Trophoblast cell (in vitro differentiated cells and primary cell): ENCODE results near the gene MCF2L.
A peak's percentile ranks its signal among the peaks of the same experiment; 100 is the strongest.

Source experiments
- DNase-seq, 2 donors: peaks; one replicate each; pipeline ENCODE4 v3.0.0-alpha.2; 2016
- H2AFZ ChIP-seq: 2 replicates; pipeline ENCODE4 v1.6.1; 2013; ENCODE audit warnings: low read length, moderate library complexity, mild to moderate bottlenecking; ENCODE audit not compliant: insufficient read depth, poor library complexity
- H2AK5ac ChIP-seq: 2 replicates; pipeline ENCODE4 v1.6.1; 2013; ENCODE audit warnings: mild to moderate bottlenecking, low read length
- H2BK120ac ChIP-seq: 2 replicates; pipeline ENCODE4 v1.6.1; 2013; ENCODE audit warnings: low read length, mild to moderate bottlenecking, moderate library complexity; ENCODE audit not compliant: insufficient read depth, poor library complexity
- H2BK12ac ChIP-seq: 2 replicates; pipeline ENCODE4 v1.6.1; 2013; ENCODE audit warnings: mild to moderate bottlenecking, low read length, moderate library complexity
- H2BK5ac ChIP-seq: 2 replicates; pipeline ENCODE4 v1.6.1; 2013; ENCODE audit warnings: low read length, low read depth, moderate library complexity, mild to moderate bottlenecking; ENCODE audit not compliant: poor library complexity
- H3K14ac ChIP-seq: 2 replicates; pipeline ENCODE4 v1.6.1; 2013; ENCODE audit warnings: mild to moderate bottlenecking, low read length
- H3K18ac ChIP-seq: 2 replicates; pipeline ENCODE4 v1.6.1; 2013; ENCODE audit warnings: mild to moderate bottlenecking, low read length
- H3K23ac ChIP-seq: 2 replicates; pipeline ENCODE4 v1.6.1; 2013; ENCODE audit warnings: low read length
- H3K27ac ChIP-seq: 2 replicates; pipeline ENCODE4 v1.5.1; 2013; ENCODE audit warnings: low read depth, mild to moderate bottlenecking, inconsistent platforms, low read length, moderate library complexity
- H3K27me3 ChIP-seq: 2 replicates; pipeline ENCODE4 v1.6.1; 2013; ENCODE audit warnings: inconsistent platforms, mild to moderate bottlenecking, low read length, moderate library complexity; ENCODE audit not compliant: insufficient read depth
- H3K36me3 ChIP-seq, 2 experiments: 1 replicate in 1 of 2; 2 replicates in 1 of 2; pipeline ENCODE4 v1.6.1; 2013; ENCODE audit warnings: low read length in 2 of 2, mild to moderate bottlenecking in 2 of 2, moderate library complexity in 1 of 2; ENCODE audit not compliant: insufficient read depth in 2 of 2, control insufficient read depth in 1 of 2
- H3K4ac ChIP-seq: 2 replicates; pipeline ENCODE4 v1.6.1; 2013; ENCODE audit warnings: low read depth, mild to moderate bottlenecking, low read length, moderate library complexity
- H3K4me1 ChIP-seq, 2 experiments: 1 replicate in 1 of 2; 2 replicates in 1 of 2; pipeline ENCODE4 v1.6.1; 2013; ENCODE audit warnings: low read length in 2 of 2, mild to moderate bottlenecking in 2 of 2, moderate library complexity in 1 of 2; ENCODE audit not compliant: insufficient read depth in 2 of 2, control insufficient read depth in 1 of 2
- H3K4me2 ChIP-seq: 2 replicates; pipeline ENCODE4 v1.6.1; 2013; ENCODE audit warnings: inconsistent platforms, mild to moderate bottlenecking, low read length, moderate library complexity
- H3K4me3 ChIP-seq: 2 replicates; pipeline ENCODE4 v1.5.1; 2013; ENCODE audit warnings: mild to moderate bottlenecking, low read depth, low read length, inconsistent platforms
- H3K79me1 ChIP-seq: one replicate; pipeline ENCODE4 v1.6.1; 2013; ENCODE audit warnings: low read length
- H3K79me2 ChIP-seq: 2 replicates; pipeline ENCODE4 v1.6.1; 2013; ENCODE audit warnings: low read length, mild to moderate bottlenecking; ENCODE audit not compliant: control insufficient read depth, insufficient read depth, poor library complexity
- H3K9ac ChIP-seq: 2 replicates; pipeline ENCODE4 v1.6.1; 2013; ENCODE audit warnings: mild to moderate bottlenecking, low read length
- H3K9me3 ChIP-seq: 2 replicates; pipeline ENCODE4 v1.6.1; 2013; ENCODE audit warnings: low read depth, mild to moderate bottlenecking, control low read depth, inconsistent platforms, low read length; ENCODE audit not compliant: insufficient read depth
- H4K12ac ChIP-seq: 2 replicates; pipeline ENCODE4 v1.6.1; 2013; ENCODE audit warnings: low read depth, mild to moderate bottlenecking, low read length, moderate library complexity
- H4K8ac ChIP-seq: 2 replicates; pipeline ENCODE4 v1.6.1; 2013; ENCODE audit warnings: low read depth, mild to moderate bottlenecking, low read length, moderate library complexity
- H4K91ac ChIP-seq: one replicate; pipeline ENCODE4 v1.6.1; 2013; ENCODE audit warnings: low read depth, mild to moderate bottlenecking, low read length, moderate library complexity
- WGBS: extraction: QIAGEN DNeasy Blood & Tissue Kit; methylation state at CpG from one replicate; pipeline ENCODE4 v1.1.7; 2013; ENCODE audit warnings: missing lambda C conversion rate; ENCODE audit not compliant: insufficient read length, insufficient coverage; ENCODE audit errors: extremely low coverage; 5-methylcytosine and 5-hydroxymethylcytosine counted together

The MCF2L gene

DNA sequence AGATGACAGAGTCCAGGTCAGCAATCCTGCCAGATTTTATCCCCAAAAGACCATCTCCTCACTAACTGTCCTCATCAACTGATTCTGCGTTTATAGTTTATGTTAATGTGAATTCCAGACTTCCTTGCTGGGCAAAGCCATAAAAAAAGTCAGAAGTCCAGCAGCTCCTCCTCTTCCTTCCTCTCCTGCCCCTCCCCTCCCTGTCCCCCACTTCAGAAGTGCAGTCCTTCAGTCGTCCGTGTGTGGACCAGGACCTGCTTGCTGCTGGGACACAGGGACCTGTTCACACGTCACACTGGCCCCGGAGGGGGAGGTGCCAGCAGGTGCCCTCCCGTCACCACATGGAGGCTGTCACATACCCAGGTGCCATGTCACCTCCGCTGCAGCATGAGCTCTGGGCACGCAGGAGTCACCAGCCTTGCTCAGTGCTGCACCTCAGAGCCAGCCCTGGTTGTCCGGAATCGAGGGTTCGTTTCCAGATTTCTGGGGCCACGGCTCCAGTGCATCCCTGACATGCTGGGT is 4.0 kb upstream of the MCF2L start:
- no peak overlapping the region for H3K14ac ChIP-seq
- no peak overlapping the region for H4K91ac ChIP-seq
- H3K79me1 ChIP-seq: no peaks in the 10 kb centered on the region
- H3K18ac ChIP-seq: no peak overlapping the region
- no peak overlapping the region for H2BK120ac ChIP-seq
- no peaks in the 10 kb centered on the region for H3K36me3 ChIP-seq
- H3K9ac ChIP-seq: no peak overlapping the region
- no peaks in the 10 kb centered on the region for H3K79me2 ChIP-seq
- no peak overlapping the region for H2BK12ac ChIP-seq
- no peak overlapping the region for H3K4me2 ChIP-seq
- peak overlapping the region; percentile 44 for H3K4me3 ChIP-seq
- no peak overlapping the region for H3K27ac ChIP-seq
- peaks cover 9% of the 10 kb centered on the region for H3K9me3 ChIP-seq
- H3K4ac ChIP-seq: no peak overlapping the region
- no peak overlapping the region for H2AFZ ChIP-seq
- H2BK5ac ChIP-seq: no peak overlapping the region
- H4K8ac ChIP-seq: no peak overlapping the region
- H3K23ac ChIP-seq: no peak overlapping the region
- peaks cover 14% of the 10 kb centered on the region for H3K27me3 ChIP-seq
- no peak overlapping the region for H4K12ac ChIP-seq
- no peak overlapping the region for H2AK5ac ChIP-seq
- peaks cover 4 to 8% of the 10 kb centered on the region in 2 experiments for H3K4me1 ChIP-seq
- no peak for DNase-seq
- WGBS: no CpG with 5 or more reads among the region's 12 CpGs

DNA sequence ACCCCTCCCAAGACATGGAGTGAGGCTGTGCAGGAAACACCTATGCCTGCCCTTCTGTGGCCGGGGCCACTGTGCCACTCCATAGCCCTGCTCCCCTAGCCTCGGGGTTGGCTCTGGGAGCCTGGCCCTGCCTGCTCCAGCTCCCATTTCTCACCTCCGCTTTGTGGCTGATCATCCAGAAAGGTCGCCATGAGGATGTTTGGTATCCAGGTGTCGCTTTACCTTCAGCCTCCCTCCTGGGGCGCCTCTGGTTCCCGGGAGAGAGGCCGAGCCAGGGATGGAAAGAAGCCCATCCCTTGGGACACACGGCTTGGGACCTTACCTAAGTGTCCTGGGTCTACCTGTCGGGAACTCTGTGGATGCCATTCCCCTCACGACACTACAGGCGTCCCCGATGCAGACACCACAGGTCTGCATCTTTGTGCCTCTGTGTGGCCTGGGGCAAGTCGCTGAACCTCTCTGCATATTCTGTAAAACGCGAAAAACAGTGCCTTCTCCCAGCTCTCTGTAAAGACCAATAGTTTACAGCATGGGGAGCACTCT is 3.4 kb upstream of the MCF2L start:
- no CpG with 5 or more reads among the region's 16 CpGs for WGBS
- no peak overlapping the region for H3K27ac ChIP-seq

DNA sequence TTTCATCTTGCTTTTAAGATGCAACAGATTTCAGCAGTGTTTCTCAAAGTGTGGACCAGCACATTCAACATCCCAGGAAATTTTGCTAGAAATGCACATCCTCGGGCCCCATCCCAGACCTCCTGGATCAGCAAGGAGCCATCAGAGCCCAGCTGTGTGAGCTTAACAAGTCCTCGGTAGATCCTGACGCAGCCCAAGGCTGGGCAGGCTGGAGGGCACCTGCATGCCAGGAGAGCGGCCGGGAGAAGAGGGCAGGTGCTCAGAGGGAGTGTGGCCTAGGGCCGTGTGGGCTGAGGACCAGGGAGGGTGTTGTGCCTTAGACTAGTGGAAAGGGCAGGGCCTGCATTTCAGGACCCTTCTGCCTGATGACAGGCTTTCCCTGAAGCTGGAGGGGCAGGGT is 2.2 kb upstream of the MCF2L start:
- DNase-seq: no peak
- Histone ChIP-seq H4K91ac (no peak overlapping the region), H3K9ac (no peak overlapping the region), H3K27me3 (peaks cover 19% of the 10 kb centered on the region), H2BK120ac (no peak overlapping the region), H3K4ac (no peak overlapping the region), H3K27ac (no peak overlapping the region), H4K12ac (no peak overlapping the region), H3K4me3 (no peak overlapping the region), H3K79me2 (no peaks in the 10 kb centered on the region), H3K23ac (no peak overlapping the region), H2AFZ (no peak overlapping the region), H4K8ac (no peak overlapping the region), H3K79me1 (no peaks in the 10 kb centered on the region), H3K18ac (no peak overlapping the region), H3K36me3 (no peaks in the 10 kb centered on the region), H2BK5ac (no peak overlapping the region), H2AK5ac (no peak overlapping the region), H2BK12ac (no peak overlapping the region), H3K14ac (no peak overlapping the region), H3K4me1 (peaks cover 4 to 8% of the 10 kb centered on the region in 2 experiments), H3K4me2 (no peak overlapping the region), H3K9me3 (peaks cover 12% of the 10 kb centered on the region)
- no CpG with 5 or more reads among the region's 6 CpGs for WGBS

More for the DNA sequence above, 3.4 kb upstream of the MCF2L start:
- Histone ChIP-seq H3K36me3 (no peaks in the 10 kb centered on the region), H3K18ac (no peak overlapping the region), H3K9ac (no peak overlapping the region), H3K27me3 (peaks cover 19% of the 10 kb centered on the region), H4K8ac (no peak overlapping the region), H3K14ac (no peak overlapping the region), H3K4me2 (no peak overlapping the region), H3K79me1 (no peaks in the 10 kb centered on the region), H2BK120ac (no peak overlapping the region), H3K4me1 (peaks cover 4 to 8% of the 10 kb centered on the region in 2 experiments), H2AFZ (no peak overlapping the region), H3K23ac (no peak overlapping the region), H3K4me3 (no peak overlapping the region), H3K79me2 (no peaks in the 10 kb centered on the region), H4K12ac (no peak overlapping the region), H2BK5ac (no peak overlapping the region), H3K4ac (no peak overlapping the region), H4K91ac (no peak overlapping the region), H3K9me3 (peaks cover 8% of the 10 kb centered on the region), H2BK12ac (no peak overlapping the region), H2AK5ac (no peak overlapping the region)
- DNase-seq: no peak

GRCh38 chr13:112967686-112968379 is 1.2 kb upstream of the MCF2L start:
- Histone ChIP-seq H4K91ac (no peak overlapping the region), H4K12ac (no peak overlapping the region), H3K27me3 (peaks cover 19% of the 10 kb centered on the region), H3K23ac (no peak overlapping the region), H2AFZ (no peak overlapping the region), H3K18ac (no peak overlapping the region), H3K9me3 (peaks cover 12% of the 10 kb centered on the region), H3K4me2 (peak overlapping the region; percentile 92), H3K79me2 (no peaks in the 10 kb centered on the region), H3K4me1 (peaks cover 4 to 8% of the 10 kb centered on the region in 2 experiments), H3K36me3 (no peaks in the 10 kb centered on the region), H3K27ac (no peak overlapping the region), H2BK12ac (no peak overlapping the region), H2BK120ac (no peak overlapping the region), H3K4me3 (peak overlapping the region; percentile 66), H4K8ac (no peak overlapping the region), H2AK5ac (no peak overlapping the region), H3K4ac (no peak overlapping the region), H3K79me1 (no peaks in the 10 kb centered on the region), H3K9ac (no peak overlapping the region), H3K14ac (no peak overlapping the region), H2BK5ac (no peak overlapping the region)
- no CpG with 5 or more reads among the region's 22 CpGs for WGBS
- peak in 1 of 2 donors; percentile 47 for DNase-seq
